ENCODE results near the gene ZNF419.

The ZNF419 gene

GRCh38 chr19:57537953-57538547 is 50.5 kb downstream of the ZNF419 start:
- DNase-seq (ENCODE audit: low read depth): no peak
